NCI-H524 treated with DMSO at 0.1 percent for 48 hours (cell line): ENCODE measurements around the gene TBC1D22A.

Experiments used
- DNase-seq: peaks from one replicate; lab custom pipeline; 2025; lab: John Stamatoyannopoulos, UW

Gene TBC1D22A

DNA sequence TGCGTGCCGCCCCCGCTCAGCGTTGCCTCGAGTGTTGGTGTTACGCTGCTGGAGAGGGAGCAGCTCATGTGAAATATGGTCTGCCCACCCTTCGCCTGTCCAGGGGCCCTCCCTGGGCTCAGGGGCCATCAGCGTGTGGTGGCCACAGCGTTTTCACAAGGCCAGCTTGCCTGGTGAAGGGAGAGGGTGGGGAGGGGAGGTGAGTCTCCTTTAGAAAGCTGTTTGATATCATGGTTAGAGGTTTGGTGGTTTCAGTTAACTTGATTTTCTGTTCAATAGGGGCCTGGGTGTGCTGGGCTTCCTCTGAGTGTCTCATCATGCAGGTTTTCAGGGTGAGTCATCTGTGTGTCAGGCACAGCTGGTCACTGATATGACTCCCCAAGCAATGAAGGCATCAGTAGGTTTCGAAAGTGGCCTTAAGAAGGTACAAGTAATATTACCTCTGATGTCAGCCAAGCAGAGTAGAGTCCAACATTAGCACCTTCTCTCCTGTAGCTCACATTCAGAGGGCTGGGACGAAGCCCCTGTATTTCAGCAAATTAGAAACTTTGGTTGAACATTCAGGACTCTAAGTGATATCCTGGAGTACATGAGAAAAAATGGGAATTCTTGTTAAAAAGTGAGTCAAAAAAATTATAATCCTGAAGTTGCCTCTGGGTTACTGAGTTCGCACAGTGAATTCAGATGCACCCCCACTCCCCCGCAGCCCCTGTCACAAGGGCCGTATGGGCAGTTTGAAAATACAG is 172.5 kb downstream of the TBC1D22A start:
- no peak for DNase-seq

DNA sequence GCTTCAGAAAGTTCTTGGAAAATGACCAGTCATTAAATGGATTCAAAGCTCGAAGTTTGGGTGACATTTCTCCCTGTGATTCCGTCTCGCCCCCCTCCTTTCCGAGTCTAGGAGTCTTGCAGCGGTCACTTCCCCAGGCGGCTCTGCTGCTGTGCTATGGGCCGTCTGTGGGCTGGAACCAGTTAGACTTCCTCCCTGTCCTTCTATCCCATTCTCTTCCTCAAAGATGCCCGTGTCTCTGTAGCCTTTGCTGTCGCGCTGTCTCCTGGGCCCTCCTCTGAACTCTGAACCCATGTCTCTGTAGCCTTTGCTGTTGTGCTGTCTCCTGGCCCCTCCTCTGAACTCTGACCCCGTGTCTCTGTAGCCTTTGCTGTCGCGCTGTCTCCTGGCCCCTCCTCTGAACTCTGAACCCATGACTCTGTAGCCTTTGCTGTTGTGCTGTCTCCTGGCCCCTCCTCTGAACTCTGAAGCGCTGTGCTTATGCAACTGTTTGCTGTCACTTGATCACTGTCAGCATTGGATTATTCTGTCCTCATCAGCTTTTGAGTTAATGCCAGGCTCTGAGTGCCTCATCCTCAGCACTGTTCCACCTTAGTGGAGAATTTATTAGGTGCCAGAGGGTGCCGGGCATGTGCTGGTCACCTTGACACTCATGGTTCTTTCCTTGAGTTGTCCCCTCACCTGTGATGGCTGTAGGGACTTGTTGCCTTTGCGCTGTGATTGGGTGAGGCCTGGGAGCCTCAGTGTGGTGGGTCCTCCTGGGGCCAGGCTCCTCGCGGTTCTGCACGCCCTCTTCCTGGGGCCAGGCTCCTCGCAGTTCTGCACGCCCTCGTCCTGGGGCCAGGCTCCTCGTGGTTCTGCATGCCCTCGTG is 173.3 kb downstream of the TBC1D22A start:
- no peak for DNase-seq

DNA sequence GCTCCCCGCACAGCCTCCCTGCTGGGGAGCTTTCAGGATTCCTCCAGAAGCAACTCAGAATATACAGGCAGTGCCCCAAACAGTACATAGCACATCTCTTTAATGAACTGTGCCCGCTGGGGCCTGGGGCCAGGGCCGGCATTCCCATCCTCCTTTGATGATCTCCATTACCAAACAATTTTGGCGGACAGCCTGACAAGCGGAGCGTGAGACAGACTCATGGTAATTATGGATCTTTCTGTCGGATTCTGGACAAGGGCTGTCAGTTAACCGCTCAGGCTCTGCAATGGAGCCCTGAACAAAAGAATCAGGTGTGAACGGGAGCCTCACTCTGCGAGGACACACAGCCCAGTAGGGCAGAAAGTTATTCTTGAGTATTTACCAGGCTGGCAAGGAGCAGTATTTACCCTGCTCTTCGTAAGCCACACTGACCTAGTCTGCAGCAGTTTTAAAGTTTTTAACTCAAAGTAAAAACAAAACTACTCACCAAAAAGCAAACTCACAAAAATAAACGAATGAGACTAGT is 174.0 kb downstream of the TBC1D22A start:
- no peak for DNase-seq

GRCh38 chr22:46937185-46937584 is 174.7 kb downstream of the TBC1D22A start:
- DNase-seq = no peak

GRCh38 chr22:46937939-46938338 is 175.5 kb downstream of the TBC1D22A start:
- DNase-seq = no peak

DNA sequence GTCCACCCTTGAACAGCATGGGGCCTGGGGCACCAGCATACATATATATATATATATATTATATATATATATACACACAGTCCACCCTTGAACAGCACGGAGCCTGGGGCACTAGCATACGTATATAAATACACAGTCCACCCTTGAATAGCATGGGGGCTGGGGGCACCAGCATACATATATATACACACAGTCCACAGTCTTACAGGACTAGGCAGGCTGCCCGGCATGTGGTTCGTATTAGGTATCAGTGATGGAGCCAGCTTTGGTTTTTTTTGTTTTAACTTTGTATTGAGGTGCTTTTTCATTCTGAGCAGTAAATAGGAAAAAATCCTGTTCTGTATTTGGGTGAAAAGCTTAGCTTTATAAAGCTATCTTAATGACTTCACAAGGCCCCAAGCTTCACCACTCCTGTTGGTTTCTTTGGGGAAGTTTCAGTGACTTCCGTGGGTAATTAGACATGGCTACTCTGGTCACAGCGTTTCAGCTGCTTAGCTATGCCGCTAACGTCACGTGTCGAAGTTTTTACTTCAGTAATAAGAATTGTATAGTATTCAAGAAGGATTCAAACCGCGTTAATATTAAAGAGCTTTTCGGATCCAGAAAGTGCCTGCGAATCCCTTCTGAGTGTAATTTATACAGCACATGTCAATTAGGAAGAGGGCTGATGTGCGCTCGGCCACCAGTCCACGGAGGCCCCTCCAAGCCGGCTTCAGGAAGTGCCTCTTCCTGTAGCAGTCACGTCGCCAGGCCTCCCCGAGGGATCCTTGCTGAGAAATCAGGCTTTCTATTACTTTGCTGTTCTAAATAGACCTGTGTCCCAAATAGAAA is 179.7 kb downstream of the TBC1D22A start:
- no peak for DNase-seq

DNA sequence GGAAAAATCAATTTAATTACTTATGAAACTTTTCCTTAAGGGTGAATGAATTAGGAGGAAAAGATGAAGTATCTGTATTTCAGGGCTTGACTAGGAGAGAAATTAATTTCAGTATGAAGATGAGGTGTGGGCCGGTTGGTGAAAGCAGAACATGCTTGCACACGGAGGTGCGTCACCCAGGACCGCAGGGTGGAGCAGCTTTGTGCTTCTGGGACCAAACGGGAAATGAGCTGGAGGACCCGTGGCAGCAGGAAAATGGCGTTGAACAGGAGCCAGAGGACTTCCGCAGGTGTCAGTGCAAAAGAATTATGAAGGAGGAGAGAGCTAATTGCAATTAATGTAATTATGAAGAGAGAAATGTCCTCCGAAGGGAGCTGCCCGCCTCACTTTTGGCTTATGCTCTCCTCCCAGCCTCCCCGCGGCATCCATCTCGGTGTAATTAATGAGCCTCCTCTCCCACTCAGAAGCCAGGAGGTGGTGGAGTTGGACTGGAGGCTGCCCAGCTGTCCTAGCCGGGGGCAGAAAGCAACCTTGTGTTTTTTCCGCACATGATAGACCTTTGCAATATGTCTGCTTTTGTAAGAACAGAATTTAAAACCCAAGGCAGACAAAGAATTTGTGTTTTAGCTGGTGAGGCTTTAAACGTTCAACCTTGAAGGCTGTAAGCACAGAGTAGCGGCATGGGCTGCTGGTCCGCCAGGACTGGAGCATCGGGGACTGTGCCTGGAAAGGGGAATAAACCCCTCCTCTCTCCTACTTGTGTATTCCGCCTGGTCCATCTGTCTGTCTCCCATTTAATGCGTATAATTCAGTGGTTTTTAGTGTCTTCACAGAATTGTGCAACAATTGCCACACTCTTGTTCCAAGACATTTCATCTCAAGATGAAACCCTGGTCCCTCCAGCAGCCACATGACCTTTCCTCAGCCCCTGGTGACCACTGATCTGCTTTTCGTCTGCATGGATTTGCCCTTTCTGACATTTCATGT is 180.6 kb downstream of the TBC1D22A start:
- DNase-seq = no peak

- no peak for DNase-seq
Observed at GRCh38 chr22:46945481-46945880, 183.0 kb downstream of the TBC1D22A start.

DNA sequence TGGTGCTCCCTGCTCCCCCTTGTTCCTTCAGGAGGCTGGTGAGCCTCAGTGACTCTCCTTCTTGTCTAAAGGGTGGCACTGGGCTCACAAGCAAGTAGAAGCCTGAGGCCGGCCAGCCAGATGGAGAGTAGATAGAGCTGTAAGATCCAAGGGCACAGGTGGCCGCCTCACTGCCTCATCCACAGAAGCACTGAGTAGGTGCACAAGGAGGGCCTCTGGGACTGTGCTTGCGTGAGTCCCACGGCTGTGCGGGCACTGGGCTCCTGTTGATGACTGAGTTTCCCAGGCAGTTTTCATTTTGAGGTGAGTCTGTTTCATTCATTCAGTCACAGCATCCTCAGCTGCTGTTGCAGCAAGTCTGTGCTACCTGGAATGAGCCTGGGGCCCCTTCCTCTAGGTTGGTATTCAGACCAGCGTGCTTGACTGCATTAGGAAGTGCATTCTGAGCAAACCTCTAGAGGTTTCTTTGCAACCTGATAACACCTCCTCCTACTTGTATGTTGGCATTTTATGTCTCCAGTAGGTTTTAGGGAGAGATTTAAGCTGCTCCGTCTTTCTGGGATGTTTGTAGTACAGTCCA is 184.0 kb downstream of the TBC1D22A start:
- DNase-seq = no peak

DNA sequence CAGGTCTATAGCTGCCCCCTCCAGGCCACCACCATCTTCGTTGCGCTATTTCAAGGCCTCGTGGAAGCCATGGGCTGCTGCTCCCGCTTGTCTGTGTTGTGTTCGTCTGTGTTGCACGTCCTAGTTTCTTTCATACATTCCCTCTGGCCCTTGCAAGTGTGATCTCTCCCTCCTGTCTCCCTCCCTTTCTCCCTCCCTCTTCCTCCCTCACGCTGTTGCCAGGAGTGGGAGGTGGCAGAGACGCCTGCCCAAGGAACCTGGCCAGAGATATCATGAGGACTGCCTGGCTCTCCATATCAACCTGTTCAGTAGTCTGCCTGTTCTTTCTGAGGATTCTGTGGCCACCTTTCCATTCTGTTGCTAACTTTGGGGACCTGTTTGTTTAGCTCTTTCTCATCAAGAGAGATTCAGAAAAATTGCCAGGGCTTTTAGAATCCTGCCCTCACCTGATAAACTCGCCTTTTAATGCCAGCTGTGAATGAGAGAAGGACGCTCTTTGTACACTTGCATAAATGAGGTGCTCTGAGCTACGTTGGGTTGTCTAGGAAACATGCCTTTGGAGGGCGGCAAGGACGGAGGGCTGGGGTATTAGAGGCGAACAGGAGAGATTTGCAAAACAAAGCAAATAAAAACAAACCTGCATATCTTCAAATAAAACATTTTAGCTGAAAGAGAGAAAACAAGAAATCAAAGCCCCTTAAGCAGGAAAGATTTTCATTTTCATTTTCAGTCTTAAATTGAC is 185.2 kb downstream of the TBC1D22A start:
- DNase-seq = no peak

DNA sequence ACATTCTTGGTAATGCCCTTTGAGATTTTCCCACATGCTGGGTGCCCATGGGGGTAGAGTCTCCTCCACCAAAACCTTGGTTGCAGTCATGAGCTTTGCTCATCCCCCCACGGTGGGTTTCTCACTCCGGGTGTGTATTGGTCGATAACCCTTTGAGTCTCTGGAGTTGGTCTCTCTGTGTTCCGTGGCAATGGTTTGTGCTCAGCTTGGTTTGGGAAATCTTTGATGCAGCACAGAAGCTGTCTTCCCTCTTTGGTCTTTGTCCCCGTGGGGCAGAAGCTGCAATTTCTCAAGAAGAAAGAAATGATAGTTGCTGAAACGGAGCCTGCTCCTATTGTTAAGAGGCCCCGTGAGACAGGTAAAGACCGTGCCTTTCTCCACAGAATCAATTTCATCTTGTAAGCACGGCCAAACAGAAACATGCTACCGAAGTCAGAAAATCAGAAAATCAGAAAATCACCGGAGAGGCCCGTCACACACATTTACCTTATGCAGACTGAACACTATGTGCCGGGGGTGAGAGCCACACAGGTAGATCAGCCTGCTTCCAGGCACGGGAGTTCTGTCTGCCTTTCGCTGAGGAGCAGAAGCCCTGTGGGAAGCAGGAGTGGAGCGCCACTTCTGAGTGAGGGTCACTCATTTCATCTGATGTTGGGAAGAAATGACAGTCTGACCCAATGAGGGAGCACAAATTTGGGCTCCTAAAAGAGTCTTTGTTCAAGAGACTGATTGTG is 186.1 kb downstream of the TBC1D22A start:
- DNase-seq = no peak

GRCh38 chr22:46951350-46951749 is 188.9 kb downstream of the TBC1D22A start:
- no peak for DNase-seq

- DNase-seq = no peak
Observed at GRCh38 chr22:46951973-46952372, 189.5 kb downstream of the TBC1D22A start.

GRCh38 chr22:46953968-46954765 is 191.7 kb downstream of the TBC1D22A start:
- DNase-seq = no peak

DNA sequence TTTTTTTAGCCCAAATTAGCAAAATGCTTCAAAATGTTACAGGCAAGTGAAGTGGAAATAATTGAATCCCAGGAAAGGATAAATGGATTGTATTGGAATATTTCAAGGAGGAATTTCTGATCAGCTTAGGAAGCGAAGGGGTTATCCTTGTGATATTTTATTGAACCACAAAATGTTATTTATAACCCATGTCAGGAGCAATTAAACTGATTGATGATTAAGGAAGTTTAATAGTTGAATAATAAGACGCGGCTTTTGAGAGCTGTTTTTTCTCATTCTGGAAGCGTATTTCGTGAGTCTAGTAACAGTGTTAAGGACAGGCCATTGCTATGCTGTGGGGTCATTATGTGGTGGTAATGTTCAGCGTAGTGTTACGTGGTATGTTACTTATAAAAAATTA is 192.3 kb downstream of the TBC1D22A start:
- DNase-seq = no peak

- no peak for DNase-seq
Observed at GRCh38 chr22:46956498-46957215, 194.2 kb downstream of the TBC1D22A start.

DNA sequence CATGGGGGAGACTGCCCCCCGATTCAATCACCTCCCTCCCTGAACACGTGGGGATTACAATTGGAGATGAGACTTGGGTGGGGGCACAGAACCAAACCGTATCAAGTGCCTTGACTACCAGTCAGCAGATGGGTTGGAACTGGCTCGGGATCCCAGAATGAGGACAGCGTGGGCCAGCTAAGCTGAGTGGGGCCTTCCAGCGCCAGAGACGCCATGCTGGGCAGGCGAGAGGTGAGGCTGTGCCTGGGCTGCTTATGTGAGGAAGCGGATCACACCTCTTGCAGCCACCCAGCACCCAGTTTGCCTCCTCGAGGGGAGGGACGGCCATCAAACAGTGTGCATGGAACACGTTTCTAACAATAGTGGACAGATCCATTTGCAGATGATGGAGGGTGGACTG is 195.1 kb downstream of the TBC1D22A start:
- DNase-seq = no peak

- DNase-seq = no peak
Observed at GRCh38 chr22:46958191-46958590, 195.7 kb downstream of the TBC1D22A start.
